Activated T-cell treated with anti-CD3 and anti-CD28 coated beads, Interleukin-2, amount 50 U/mL, for 72 hours (primary cell): ENCODE results near the gene ADAMTS17. TPM values are rescaled to one million over a fixed set of nuclear protein-coding genes. Genes with fewer than 3 reads are reported as not detected.
A peak's percentile ranks its signal among the peaks of the same experiment; 100 is the strongest.

Experiments used
- ATAC-seq, 2 donors: fragments of 150-1000 bp; cut with Tn5 transposase; replicated peaks in 1 of 2; 2 replicates each; pipeline ENCODE4 v1.10.0; 2021; ENCODE audit warnings: moderate library complexity in 2 of 2, mild to moderate bottlenecking in 1 of 2
- DNase-seq, 2 donors: peaks; one replicate each; pipeline ENCODE4 v3.0.0; 2021 to 2022; ENCODE audit warnings: mixed read lengths in 1 of 2
- H3K27ac Mint-ChIP-seq: one replicate; pipeline ENCODE4 v1.8.0; 2022; ENCODE audit warnings: mild to moderate bottlenecking, moderate library complexity, mixed read lengths
- H3K27me3 Mint-ChIP-seq: one replicate; pipeline ENCODE4 v1.8.0; 2022; ENCODE audit warnings: low read depth, mixed read lengths
- H3K36me3 Mint-ChIP-seq, 2 donors: one replicate each; pipeline ENCODE4 v1.8.0; 2022; ENCODE audit warnings: mixed read lengths in 2 of 2, mild to moderate bottlenecking in 1 of 2; ENCODE audit not compliant: insufficient read depth in 2 of 2
- H3K4me1 Mint-ChIP-seq: one replicate; pipeline ENCODE4 v1.8.0; 2022; ENCODE audit warnings: low read depth, mixed read lengths
- H3K4me3 Mint-ChIP-seq, 2 donors: one replicate each; pipeline ENCODE4 v1.8.0; 2022; ENCODE audit warnings: mild to moderate bottlenecking in 2 of 2, mixed read lengths in 2 of 2, moderate library complexity in 2 of 2
- H3K9me3 Mint-ChIP-seq, 2 donors: one replicate each; pipeline ENCODE4 v1.8.0; 2022; ENCODE audit warnings: mixed read lengths in 2 of 2
- total RNA-seq, 2 donors: library from RNA; stranded (reverse); gene quantifications; one replicate each; pipeline ENCODE4 v1.2.3, GENCODE V29; 2022

Gene ADAMTS17
- total RNA-seq, 2 donors from 2014 or later: 2.4 to 2.6 TPM

GRCh38 chr15:100207053-100207452 is 134.7 kb downstream of the ADAMTS17 start:
- no peaks in the 10 kb centered on the region for H3K36me3 Mint-ChIP-seq
- H3K27me3 Mint-ChIP-seq: no peaks in the 10 kb centered on the region
- H3K9me3 Mint-ChIP-seq: no peaks in the 10 kb centered on the region
- H3K4me1 Mint-ChIP-seq: peaks cover 3% of the 10 kb centered on the region
- no peak overlapping the region for H3K27ac Mint-ChIP-seq
- no peak overlapping the region for H3K4me3 Mint-ChIP-seq
- ATAC-seq: no peak
- DNase-seq: no peak

- no peak overlapping the region for H3K4me3 Mint-ChIP-seq
- H3K36me3 Mint-ChIP-seq: no peaks in the 10 kb centered on the region
These were observed 135.1 kb downstream of the ADAMTS17 start for GRCh38 chr15:100206643-100207042.

GRCh38 chr15:100205549-100206295 is 136.1 kb downstream of the ADAMTS17 start:
- DNase-seq (no peak), ATAC-seq (no peak)
- no peaks in the 10 kb centered on the region for H3K27me3 Mint-ChIP-seq
- no peaks in the 10 kb centered on the region for H3K36me3 Mint-ChIP-seq
- no peak overlapping the region for H3K27ac Mint-ChIP-seq
- no peaks in the 10 kb centered on the region for H3K9me3 Mint-ChIP-seq
- no peak overlapping the region for H3K4me3 Mint-ChIP-seq
- peaks cover 12% of the 10 kb centered on the region for H3K4me1 Mint-ChIP-seq

More at GRCh38 chr15:100206643-100207042, 135.1 kb downstream of the ADAMTS17 start:
- H3K27ac Mint-ChIP-seq: no peak overlapping the region
- no peaks in the 10 kb centered on the region for H3K27me3 Mint-ChIP-seq
- no peak for ATAC-seq
- H3K4me1 Mint-ChIP-seq: peaks cover 7% of the 10 kb centered on the region
- no peaks in the 10 kb centered on the region for H3K9me3 Mint-ChIP-seq
- no peak for DNase-seq

GRCh38 chr15:100204771-100205170 is 137.0 kb downstream of the ADAMTS17 start:
- H3K36me3 Mint-ChIP-seq: no peaks in the 10 kb centered on the region
- DNase-seq (no peak), ATAC-seq (no peak)
- H3K4me3 Mint-ChIP-seq: no peak overlapping the region
- no peaks in the 10 kb centered on the region for H3K27me3 Mint-ChIP-seq
- H3K4me1 Mint-ChIP-seq: peaks cover 12% of the 10 kb centered on the region
- no peaks in the 10 kb centered on the region for H3K9me3 Mint-ChIP-seq
- H3K27ac Mint-ChIP-seq: no peak overlapping the region

- H3K9me3 Mint-ChIP-seq: no peaks in the 10 kb centered on the region
- H3K27ac Mint-ChIP-seq: no peak overlapping the region
- no peak for ATAC-seq
- peaks cover 12% of the 10 kb centered on the region for H3K4me1 Mint-ChIP-seq
- no peak overlapping the region for H3K4me3 Mint-ChIP-seq
- DNase-seq: no peak
- no peaks in the 10 kb centered on the region for H3K36me3 Mint-ChIP-seq
- H3K27me3 Mint-ChIP-seq: no peaks in the 10 kb centered on the region
These were observed 137.6 kb downstream of the ADAMTS17 start for GRCh38 chr15:100204211-100204610.

GRCh38 chr15:100202309-100202960 is 139.3 kb downstream of the ADAMTS17 start:
- H3K9me3 Mint-ChIP-seq: no peaks in the 10 kb centered on the region
- H3K4me3 Mint-ChIP-seq: no peak overlapping the region
- no peak overlapping the region for H3K27ac Mint-ChIP-seq
- no peak for DNase-seq
- no peak for ATAC-seq
- peaks cover 12% of the 10 kb centered on the region for H3K4me1 Mint-ChIP-seq
- no peaks in the 10 kb centered on the region for H3K27me3 Mint-ChIP-seq
- H3K36me3 Mint-ChIP-seq: no peaks in the 10 kb centered on the region

- H3K4me3 Mint-ChIP-seq: peak overlapping the region in 1 of 2 donors; percentile 21
- no peak overlapping the region for H3K27ac Mint-ChIP-seq
- no peaks in the 10 kb centered on the region for H3K27me3 Mint-ChIP-seq
- H3K4me1 Mint-ChIP-seq: peaks cover 12% of the 10 kb centered on the region
- no peaks in the 10 kb centered on the region for H3K9me3 Mint-ChIP-seq
- peak; percentile 6 to 10 for DNase-seq
- H3K36me3 Mint-ChIP-seq: no peaks in the 10 kb centered on the region
- peak; percentile 47 to 62 for ATAC-seq
These were observed 140.1 kb downstream of the ADAMTS17 start for GRCh38 chr15:100201376-100202280.

GRCh38 chr15:100200287-100200880 is 141.4 kb downstream of the ADAMTS17 start:
- ATAC-seq (no peak), DNase-seq (no peak)
- Mint-ChIP-seq H3K27ac (no peak overlapping the region), H3K9me3 (no peaks in the 10 kb centered on the region), H3K36me3 (no peaks in the 10 kb centered on the region), H3K27me3 (no peaks in the 10 kb centered on the region), H3K4me1 (peaks cover 12% of the 10 kb centered on the region), H3K4me3 (no peak overlapping the region)

- H3K4me3 Mint-ChIP-seq: no peak overlapping the region
- no peaks in the 10 kb centered on the region for H3K9me3 Mint-ChIP-seq
- H3K36me3 Mint-ChIP-seq: no peaks in the 10 kb centered on the region
- ATAC-seq (no peak), DNase-seq (no peak)
- H3K4me1 Mint-ChIP-seq: peaks cover 12% of the 10 kb centered on the region
- no peak overlapping the region for H3K27ac Mint-ChIP-seq
- H3K27me3 Mint-ChIP-seq: no peaks in the 10 kb centered on the region
These were observed 142.0 kb downstream of the ADAMTS17 start for GRCh38 chr15:100199711-100200286.

GRCh38 chr15:100198442-100198841 is 143.3 kb downstream of the ADAMTS17 start:
- no peak for ATAC-seq
- Mint-ChIP-seq H3K27ac (peak overlapping the region; percentile 45), H3K4me3 (no peak overlapping the region), H3K27me3 (no peaks in the 10 kb centered on the region), H3K9me3 (no peaks in the 10 kb centered on the region), H3K36me3 (no peaks in the 10 kb centered on the region), H3K4me1 (peaks cover 12% of the 10 kb centered on the region)
- DNase-seq: no peak

GRCh38 chr15:100196326-100197058 is 145.3 kb downstream of the ADAMTS17 start:
- DNase-seq: no peak
- Mint-ChIP-seq H3K36me3 (no peaks in the 10 kb centered on the region), H3K27me3 (no peaks in the 10 kb centered on the region), H3K4me1 (peaks cover 4% of the 10 kb centered on the region), H3K27ac (no peak overlapping the region), H3K9me3 (no peaks in the 10 kb centered on the region), H3K4me3 (no peak overlapping the region)
- ATAC-seq: no peak

- no peak for ATAC-seq
- no peaks in the 10 kb centered on the region for H3K27me3 Mint-ChIP-seq
- no peak overlapping the region for H3K27ac Mint-ChIP-seq
- H3K9me3 Mint-ChIP-seq: no peaks in the 10 kb centered on the region
- no peak overlapping the region for H3K4me3 Mint-ChIP-seq
- no peaks in the 10 kb centered on the region for H3K36me3 Mint-ChIP-seq
- H3K4me1 Mint-ChIP-seq: peaks cover 1% of the 10 kb centered on the region
- DNase-seq: no peak
These were observed 146.8 kb downstream of the ADAMTS17 start for GRCh38 chr15:100194996-100195395.
